NOMO-1 treated with DMSO at 0.1 percent for 48 hours (cell line): ENCODE results near the gene CEP72.
"Not testable (repeated sequence)": the region's sequence is repeated elsewhere in the genome, so short reads cannot be mapped to it uniquely, and the experiment has no call there.

Experiments used
- DNase-seq: peaks from one replicate; lab custom pipeline; 2025; ENCODE audit not compliant: unreplicated experiment; lab: John Stamatoyannopoulos, UW

CEP72 gene

GRCh38 chr5:680836-681235 is 68.7 kb downstream of the CEP72 start:
- not testable (repeated sequence) for DNase-seq

GRCh38 chr5:681317-682191 is 69.4 kb downstream of the CEP72 start:
- DNase-seq, result not testable (repeated sequence)

GRCh38 chr5:682216-682615 is 70.1 kb downstream of the CEP72 start:
- not testable (repeated sequence) for DNase-seq

- DNase-seq, result not testable (repeated sequence)
Observed at GRCh38 chr5:682651-683358, 70.7 kb downstream of the CEP72 start.

GRCh38 chr5:683551-684481 is 71.7 kb downstream of the CEP72 start:
- no peak for DNase-seq

- DNase-seq, result no peak
Observed at GRCh38 chr5:684751-685216, 72.6 kb downstream of the CEP72 start.

GRCh38 chr5:685262-686171 is 73.4 kb downstream of the CEP72 start:
- no peak for DNase-seq

- DNase-seq, result not testable (repeated sequence)
Observed at GRCh38 chr5:686172-686523, 74.0 kb downstream of the CEP72 start.

GRCh38 chr5:686936-687335 is 74.8 kb downstream of the CEP72 start:
- not testable (repeated sequence) for DNase-seq

GRCh38 chr5:688348-689010 is 76.3 kb downstream of the CEP72 start:
- DNase-seq, result not testable (repeated sequence)

- not testable (repeated sequence) for DNase-seq
Observed at GRCh38 chr5:690293-690692, 78.2 kb downstream of the CEP72 start.

- DNase-seq, result not testable (repeated sequence)
Observed at GRCh38 chr5:691049-691448, 78.9 kb downstream of the CEP72 start.

GRCh38 chr5:691817-692528 is 79.8 kb downstream of the CEP72 start:
- no peak for DNase-seq

GRCh38 chr5:692529-693041 is 80.4 kb downstream of the CEP72 start:
- DNase-seq, result not testable (repeated sequence)

GRCh38 chr5:693271-694041 is 81.3 kb downstream of the CEP72 start, which contains the start of gene TPPP:
TPPP (minus strand) TSS chr5:693352; CDS start chr5:678060, 15,292 bp downstream.
- peak; percentile 76 for DNase-seq

GRCh38 chr5:694042-694431 is 81.9 kb downstream of the CEP72 start:
- not testable (repeated sequence) for DNase-seq

- DNase-seq, result not testable (repeated sequence)
Observed at GRCh38 chr5:695475-695874, 83.3 kb downstream of the CEP72 start.

- DNase-seq, result not testable (repeated sequence)
Observed at GRCh38 chr5:696191-696590, 84.1 kb downstream of the CEP72 start.
